HepG2 (cell line): ENCODE measurements around the gene ITK. TPM values are rescaled to one million over a fixed set of nuclear protein-coding genes. Genes with fewer than 3 reads are reported as not detected.

ENCODE experiments used
- ATAC-seq: fragments of 200-7000 bp; cut with Tn5 transposase; 3 replicates; pipeline ENCODE4 v1.9.1; 2020; ENCODE audit warnings: mild to moderate bottlenecking, moderate library complexity
- BruUV-seq: library from RNA; stranded (reverse); fragments of 400-500 nt; replicated peaks from 2 replicates; lab custom pipeline; 2021; lab: Mats Ljungman, UMichigan
- CTCF ChIA-PET: fragments of 300-600 bp; formaldehyde crosslinking; extraction: SDS; loops from one replicate; lab custom pipeline; 2021; ENCODE audit warnings: low total read pairs, inconsistent platforms, low intra/inter-chr PET ratio; lab: Yijun Ruan, JAX
- POLR2A ChIA-PET: fragments of 350-600 bp; sonication (Branson Sonifier 250); formaldehyde crosslinking; loops from one replicate; lab custom pipeline; 2020; ENCODE audit warnings: antibody characterized with exemption, inconsistent platforms; lab: Yijun Ruan, JAX
- DNase-seq: peaks from one replicate; pipeline ENCODE4 v3.0.0-alpha.2; 2015; ENCODE audit warnings: low spot score
- FAIRE-seq: peaks from 3 replicates; lab custom pipeline; 2011; peaks lifted over from hg19 to GRCh38; lab: Jason Lieb, UNC
- H2AFZ ChIP-seq: one replicate; pipeline ENCODE4 v1.6.1; 2011; ENCODE audit warnings: low read length, inconsistent platforms
- H3K27ac ChIP-seq: fragments of 300-600 bp; 3 replicates; pipeline ENCODE4 v1.8.0; 2011; ENCODE audit warnings: mixed run types, mild to moderate bottlenecking, mixed read lengths, low read length, inconsistent platforms; ENCODE audit not compliant: insufficient read depth; ENCODE audit errors: extremely low read length
- H3K27me3 ChIP-seq, 2 experiments: fragments of 200-600 bp in 1 of 2; 2 replicates in 1 of 2; 3 replicates in 1 of 2; pipeline versions ENCODE4 v1.6.0 to v1.8.0; 2011; ENCODE audit warnings: low read length in 2 of 2, mild to moderate bottlenecking in 2 of 2, moderate library complexity in 2 of 2, inconsistent platforms in 1 of 2; ENCODE audit not compliant: insufficient read depth in 2 of 2, control insufficient read depth in 1 of 2
- H3K36me3 ChIP-seq, 2 experiments: fragments of 200-600 bp in 1 of 2; replicated peaks in 1 of 2; 2 replicates in 1 of 2; 3 replicates in 1 of 2; pipeline versions ENCODE4 v1.5.1 to v1.8.0; 2011; ENCODE audit warnings: low read length in 2 of 2, inconsistent platforms in 1 of 2; ENCODE audit not compliant: insufficient read depth in 2 of 2, control insufficient read depth in 1 of 2
- H3K4me1 ChIP-seq: 2 replicates; pipeline ENCODE4 v1.5.1; 2012; ENCODE audit warnings: low read length, inconsistent platforms; ENCODE audit not compliant: insufficient read depth
- H3K4me2 ChIP-seq: 2 replicates; pipeline ENCODE4 v1.6.0; 2011; ENCODE audit warnings: low read depth, low read length, inconsistent platforms
- H3K4me3 ChIP-seq, 3 experiments: fragments of 200-600 bp in 1 of 3; sonication (generic), shearing (Covaris generic) in 1 of 3; replicated peaks in 1 of 3; 2 replicates each; pipeline ENCODE4 v1.5.1; 2011 to 2016; ENCODE audit warnings: low read length in 3 of 3, inconsistent platforms in 2 of 3, low read depth in 2 of 3, mild to moderate bottlenecking in 2 of 3, control low read depth in 1 of 3, mixed read lengths in 1 of 3; ENCODE audit not compliant: insufficient read depth in 1 of 3
- H3K79me2 ChIP-seq: one replicate; pipeline ENCODE4 v1.6.1; 2011; ENCODE audit warnings: low read length, inconsistent platforms; ENCODE audit not compliant: insufficient read depth
- H3K9ac ChIP-seq: 2 replicates; pipeline ENCODE4 v1.6.0; 2011; ENCODE audit warnings: mild to moderate bottlenecking, low read depth, low read length, inconsistent platforms; ENCODE audit not compliant: insufficient read depth
- H3K9me3 ChIP-seq: 2 replicates; pipeline ENCODE4 v1.5.1; 2012; ENCODE audit warnings: mild to moderate bottlenecking, low read length
- H4K20me1 ChIP-seq: 2 replicates; pipeline ENCODE4 v1.6.0; 2011; ENCODE audit warnings: inconsistent platforms, mild to moderate bottlenecking, low read length, moderate library complexity; ENCODE audit not compliant: insufficient read depth
- AFF4 ChIP-seq: sonication (generic); formaldehyde crosslinking; IDR thresholded peaks from 2 replicates; pipeline ENCODE4 v1.4.0; 2020; ENCODE audit warnings: missing genetic modification reagents
- CCDC6 ChIP-seq: sonication (generic); formaldehyde crosslinking; IDR thresholded peaks from 2 replicates; pipeline ENCODE4 v1.8.1; 2022; ENCODE audit warnings: mild to moderate bottlenecking, missing genetic modification reagents, moderate library complexity
- CEBPG ChIP-seq: IDR thresholded peaks from 2 replicates; pipeline ENCODE4 v1.6.1; 2016
- ELF3 ChIP-seq: IDR thresholded peaks from 2 replicates; pipeline ENCODE4 v1.6.1; 2016; ENCODE audit warnings: missing genetic modification reagents, missing compliant biosample characterization
- EZH2 ChIP-seq: conservative IDR thresholded peaks from 2 replicates; pipeline ENCODE4 v1.6.1; 2012; ENCODE audit warnings: mild to moderate bottlenecking, low read depth, low read length, moderate library complexity
- FOSL2 ChIP-seq: sonication (generic); formaldehyde crosslinking; IDR thresholded peaks from 2 replicates; pipeline ENCODE4 v1.4.0; 2020; ENCODE audit warnings: missing genetic modification reagents
- KMT2B ChIP-seq: IDR thresholded peaks from 2 replicates; pipeline ENCODE4 v1.6.1; 2016; ENCODE audit warnings: missing genetic modification reagents, missing compliant biosample characterization
- PAF1 ChIP-seq: IDR thresholded peaks from 2 replicates; pipeline ENCODE4 v1.6.1; 2016; ENCODE audit warnings: missing genetic modification reagents, missing compliant biosample characterization
- SNAPC2 ChIP-seq: sonication (generic); formaldehyde crosslinking; IDR thresholded peaks from 2 replicates; pipeline ENCODE4 v1.8.1; 2022; ENCODE audit warnings: mild to moderate bottlenecking, missing genetic modification reagents
- ZNF589 ChIP-seq: sonication (generic); formaldehyde crosslinking; conservative IDR thresholded peaks from 2 replicates; pipeline ENCODE4 v1.8.0; 2022; ENCODE audit warnings: mild to moderate bottlenecking, moderate library complexity, missing genetic modification reagents
- ZNF670 ChIP-seq: sonication (generic); formaldehyde crosslinking; IDR thresholded peaks from 2 replicates; pipeline ENCODE4 v1.8.0; 2022; ENCODE audit warnings: mild to moderate bottlenecking, missing genetic modification reagents, borderline replicate concordance
- ZNF691 ChIP-seq: sonication (generic); formaldehyde crosslinking; IDR thresholded peaks from 2 replicates; pipeline ENCODE4 v1.4.0; 2020; ENCODE audit warnings: missing genetic modification reagents, low read depth, mild to moderate bottlenecking, borderline replicate concordance
- ZNF800 ChIP-seq: sonication (generic); formaldehyde crosslinking; IDR thresholded peaks from 2 replicates; pipeline ENCODE4 v1.4.0; 2020; ENCODE audit warnings: missing genetic modification reagents
- ZNF839 ChIP-seq: sonication (generic); formaldehyde crosslinking; IDR thresholded peaks from 2 replicates; pipeline ENCODE4 v1.4.0; 2020; ENCODE audit warnings: missing genetic modification reagents, mild to moderate bottlenecking, borderline replicate concordance
- ZSCAN30 ChIP-seq: sonication (generic); formaldehyde crosslinking; IDR thresholded peaks from 2 replicates; pipeline ENCODE4 v1.5.0; 2020; ENCODE audit warnings: mild to moderate bottlenecking, missing genetic modification reagents
- ZSCAN9 ChIP-seq: IDR thresholded peaks from 2 replicates; pipeline ENCODE4 v1.6.1; 2016; ENCODE audit warnings: borderline replicate concordance
- WGBS: methylation state at CpG from one replicate; pipeline ENCODE4 v1.1.6; 2017; ENCODE audit warnings: low lambda C conversion rate; 5-methylcytosine and 5-hydroxymethylcytosine counted together
- in situ Hi-C: cut with HindIII; loops from 2 replicates; pipeline ENCODE4 v1.10.0; 2017; ENCODE audit warnings: low pct_unique_long_range_greater_than_20kb; ENCODE audit not compliant: extremely low pct_ligation_motif_present
- intact Hi-C: fragments of 100-400 bp; cut with micrococcal nuclease; formaldehyde crosslinking; loops from one replicate; pipeline ENCODE4 v1.10.0; 2022; ENCODE audit not compliant: unreplicated experiment
- polyA plus RNA-seq, 8 experiments: library from polyadenylated mRNA; depleted of rRNA in 3 of 8; stranded (reverse) in 7 of 8; unstranded in 1 of 8; fragments of >200 nt; fragmentation: Illumina TruSeq in 4 of 8; extraction: Trizol in 4 of 8; gene quantifications; 2 replicates each; pipeline versions ENCODE4 v1.2.1 to v1.2.3, GENCODE V29; 2011 to 2016; ENCODE audit warnings: low read depth in 4 of 8, missing spikeins in 1 of 8, mixed read lengths in 1 of 8; ENCODE audit not compliant: insufficient read depth in 1 of 8
- total RNA-seq, 5 experiments: library from RNA; depleted of rRNA; stranded (reverse); fragments of >200 nt; fragmentation: Illumina TruSeq; extraction: Trizol; gene quantifications; 2 replicates each; pipeline ENCODE4 v1.2.3, GENCODE V29; 2016; ENCODE audit warnings: low read depth in 1 of 5

ITK gene
- total and polyA plus RNA-seq, 2 of the 13 experiments (the other 11 are each of a cell fraction or from before 2014, with no cell fraction given), result 0.01 TPM; not detected in 1

- Histone ChIP-seq H3K4me1 (no peaks in the 10 kb centered on the region), H3K79me2 (no peaks in the 10 kb centered on the region), H3K9ac (no peak overlapping the region), H4K20me1 (no peaks in the 10 kb centered on the region), H3K4me2 (no peak overlapping the region), H3K4me3 (no peak overlapping the region), H3K36me3 (no peaks in the 10 kb centered on the region), H3K27ac (no peak overlapping the region), H3K27me3 (peaks cover 1 to 22% of the 10 kb centered on the region in 2 experiments; a peak in 3 of 5 replicates), H3K9me3 (no peaks in the 10 kb centered on the region), H2AFZ (no peak overlapping the region)
- ChIA-PET CTCF (no interaction called here), POLR2A (no interaction called here)
- intact Hi-C loops, result no loop called here
- FAIRE-seq (no peak), DNase-seq (no peak), ATAC-seq (no peak)
- in situ Hi-C loops, result no loop called here
- TF ChIP-seq SNAPC2 (CRISPR knock-in tag) (no peak), ZNF800 (CRISPR knock-in tag) (no peak), ZNF839 (CRISPR knock-in tag) (no peak), ZNF589 (CRISPR knock-in tag) (no peak), EZH2 (no peak), ZSCAN30 (CRISPR knock-in tag) (no peak), CCDC6 (CRISPR knock-in tag) (no peak), FOSL2 (CRISPR knock-in tag) (no peak), ZSCAN9 (no peak), ELF3 (CRISPR knock-in tag) (no peak), ZNF670 (CRISPR knock-in tag) (no peak), PAF1 (CRISPR knock-in tag) (no peak), KMT2B (CRISPR knock-in tag) (no peak), CEBPG (CRISPR knock-in tag) (no peak), AFF4 (no peak), ZNF691 (no peak)
- WGBS, result 37% methylated on average over 5 of the region's 5 CpGs
- BruUV-seq, result no TSS peak
Observed at GRCh38 chr5:157168286-157168685, 12.4 kb upstream of the ITK start.
